Upper lobe of left lung (tissue), 4 donors: ENCODE measurements around the gene RPE65.

Source experiments
- EP300 ChIP-seq, 4 donors: sonication (generic); formaldehyde crosslinking; IDR thresholded peaks; one replicate each; pipeline ENCODE4 v1.5.1; 2017; ENCODE audit warnings: antibody characterized with exemption in 4 of 4, control low read depth in 2 of 4
- POLR2A ChIP-seq, 4 donors: fragments of 450-650 bp; IDR thresholded peaks; one replicate each; pipeline ENCODE4 v1.5.1; 2016 to 2017; ENCODE audit warnings: antibody characterized with exemption in 4 of 4, mild to moderate bottlenecking in 2 of 4
- POLR2AphosphoS5 ChIP-seq, 2 donors: sonication (generic); formaldehyde crosslinking; IDR thresholded peaks; one replicate each; pipeline ENCODE4 v1.5.1; 2017; ENCODE audit warnings: antibody characterized with exemption in 2 of 2
- TF ChIP-seq, protein P1 (sequence below), 6 experiments: fragments of 450-650 bp in 4 of 6; fragments of 200-600 bp in 2 of 6; sonication (generic) in 2 of 6; IDR thresholded peaks; one replicate each; pipeline ENCODE4 v1.5.1; 2016 to 2019; ENCODE audit warnings: antibody characterized with exemption in 6 of 6

DNA sequence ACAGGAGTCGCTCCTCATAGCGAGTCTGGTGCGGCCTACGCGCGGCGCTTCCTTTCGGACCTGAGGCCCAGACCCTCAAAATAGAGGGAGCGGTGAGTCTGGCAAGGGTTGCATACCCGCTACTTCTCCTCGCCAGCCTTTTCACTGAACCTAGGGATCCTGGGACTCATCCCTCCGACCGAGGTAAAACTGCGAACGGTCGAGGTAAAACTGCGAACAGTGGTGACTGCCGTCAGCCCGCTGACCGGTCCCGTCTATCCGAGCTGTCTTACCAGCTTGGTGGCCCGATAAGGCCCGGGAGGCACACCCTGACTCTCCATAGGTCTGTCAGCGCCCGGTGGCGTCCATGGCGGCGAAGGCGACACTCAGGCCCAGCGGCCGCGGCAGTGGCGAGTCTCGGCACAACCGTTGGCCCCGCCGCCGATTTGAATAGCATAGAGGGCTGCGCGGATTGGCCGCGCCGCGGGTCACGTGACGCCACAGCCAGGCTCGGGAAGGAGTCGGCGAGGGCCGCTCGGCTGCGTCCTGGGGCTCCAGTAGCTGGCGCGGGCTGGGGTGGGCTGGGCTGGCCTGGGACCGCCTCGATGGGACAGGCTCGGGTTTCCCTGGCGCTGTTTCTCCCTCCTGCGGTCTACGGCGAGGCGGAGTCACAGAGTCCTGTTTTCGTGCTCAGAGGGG is 47.1 kb upstream of the RPE65 start, which contains the start of gene DEPDC1:
- TF ChIP-seq, protein P1, sequence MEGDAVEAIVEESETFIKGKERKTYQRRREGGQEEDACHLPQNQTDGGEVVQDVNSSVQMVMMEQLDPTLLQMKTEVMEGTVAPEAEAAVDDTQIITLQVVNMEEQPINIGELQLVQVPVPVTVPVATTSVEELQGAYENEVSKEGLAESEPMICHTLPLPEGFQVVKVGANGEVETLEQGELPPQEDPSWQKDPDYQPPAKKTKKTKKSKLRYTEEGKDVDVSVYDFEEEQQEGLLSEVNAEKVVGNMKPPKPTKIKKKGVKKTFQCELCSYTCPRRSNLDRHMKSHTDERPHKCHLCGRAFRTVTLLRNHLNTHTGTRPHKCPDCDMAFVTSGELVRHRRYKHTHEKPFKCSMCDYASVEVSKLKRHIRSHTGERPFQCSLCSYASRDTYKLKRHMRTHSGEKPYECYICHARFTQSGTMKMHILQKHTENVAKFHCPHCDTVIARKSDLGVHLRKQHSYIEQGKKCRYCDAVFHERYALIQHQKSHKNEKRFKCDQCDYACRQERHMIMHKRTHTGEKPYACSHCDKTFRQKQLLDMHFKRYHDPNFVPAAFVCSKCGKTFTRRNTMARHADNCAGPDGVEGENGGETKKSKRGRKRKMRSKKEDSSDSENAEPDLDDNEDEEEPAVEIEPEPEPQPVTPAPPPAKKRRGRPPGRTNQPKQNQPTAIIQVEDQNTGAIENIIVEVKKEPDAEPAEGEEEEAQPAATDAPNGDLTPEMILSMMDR (IDR thresholded peaks at IDR 0.05) = peak in 1 of 6 experiments; percentile 7
- TF ChIP-seq EP300 (IDR thresholded peaks at IDR 0.05) (no peak), POLR2A (IDR thresholded peaks at IDR 0.05) (peak in 1 of 4 donors; percentile 7), POLR2AphosphoS5 (IDR thresholded peaks at IDR 0.05) (peak in 1 of 2 donors; percentile 54)
